Lower leg skin (tissue), 3 donors: ENCODE data around the gene KRT80.

Experiments
- POLR2A ChIP-seq, 2 donors: fragments of 450-650 bp; IDR thresholded peaks; one replicate each; pipeline ENCODE4 v1.6.1; 2016 to 2017; ENCODE audit warnings: antibody characterized with exemption in 2 of 2, mild to moderate bottlenecking in 1 of 2, moderate library complexity in 1 of 2
- TF ChIP-seq, protein P1 (sequence below), 3 donors: fragments of 450-650 bp; IDR thresholded peaks; one replicate each; pipeline ENCODE4 v1.5.1; 2016; ENCODE audit warnings: antibody characterized with exemption in 3 of 3, mild to moderate bottlenecking in 3 of 3, moderate library complexity in 2 of 3

DNA sequence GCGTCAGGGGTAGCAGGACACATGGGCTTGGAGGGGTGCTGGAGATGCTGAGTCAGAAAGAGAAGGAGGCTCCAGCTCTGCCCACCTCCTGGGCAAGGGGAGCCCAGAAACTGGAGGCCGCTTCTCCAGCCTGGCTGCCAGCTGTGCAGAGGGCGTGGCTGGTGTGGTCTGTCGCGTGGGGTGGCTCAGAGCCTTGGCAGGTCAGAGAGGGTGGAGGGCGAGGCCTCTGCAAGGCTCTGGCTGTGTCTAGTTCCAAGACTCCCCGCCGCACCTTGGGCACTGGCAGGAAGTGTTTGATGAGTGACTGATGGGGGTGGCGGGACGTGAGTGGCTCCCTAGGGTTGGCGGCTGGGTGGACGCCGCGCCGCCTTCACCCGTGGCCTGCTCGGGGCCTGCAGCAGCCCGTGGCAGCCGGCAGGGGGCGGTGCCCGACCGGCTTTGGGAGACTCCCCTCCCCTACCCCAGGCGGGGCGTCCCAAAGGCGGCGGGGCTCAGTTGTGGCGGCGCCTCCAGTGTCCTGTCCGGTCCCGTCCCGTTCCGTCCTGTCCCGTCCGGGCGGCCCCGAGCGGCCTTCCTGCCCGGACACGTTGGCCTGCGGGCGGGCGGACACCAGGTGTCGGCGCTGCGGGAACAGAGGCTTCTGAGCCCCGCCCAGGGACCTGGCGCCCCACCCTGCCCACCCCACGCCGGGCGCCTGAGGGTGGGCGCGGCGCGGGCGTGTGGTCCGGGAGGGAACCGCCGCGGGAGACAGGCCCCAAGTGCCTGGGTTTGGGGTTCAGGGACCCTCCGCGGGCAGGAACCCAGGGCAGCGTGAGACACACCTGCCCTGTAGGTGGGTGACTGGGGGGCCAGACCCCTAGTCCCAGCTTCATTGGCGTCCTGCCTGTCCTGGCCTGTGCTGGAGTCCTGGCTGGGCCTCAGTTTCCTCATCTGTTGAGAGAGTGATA is 39.7 kb downstream of the KRT80 start:
- TF ChIP-seq, protein P1, sequence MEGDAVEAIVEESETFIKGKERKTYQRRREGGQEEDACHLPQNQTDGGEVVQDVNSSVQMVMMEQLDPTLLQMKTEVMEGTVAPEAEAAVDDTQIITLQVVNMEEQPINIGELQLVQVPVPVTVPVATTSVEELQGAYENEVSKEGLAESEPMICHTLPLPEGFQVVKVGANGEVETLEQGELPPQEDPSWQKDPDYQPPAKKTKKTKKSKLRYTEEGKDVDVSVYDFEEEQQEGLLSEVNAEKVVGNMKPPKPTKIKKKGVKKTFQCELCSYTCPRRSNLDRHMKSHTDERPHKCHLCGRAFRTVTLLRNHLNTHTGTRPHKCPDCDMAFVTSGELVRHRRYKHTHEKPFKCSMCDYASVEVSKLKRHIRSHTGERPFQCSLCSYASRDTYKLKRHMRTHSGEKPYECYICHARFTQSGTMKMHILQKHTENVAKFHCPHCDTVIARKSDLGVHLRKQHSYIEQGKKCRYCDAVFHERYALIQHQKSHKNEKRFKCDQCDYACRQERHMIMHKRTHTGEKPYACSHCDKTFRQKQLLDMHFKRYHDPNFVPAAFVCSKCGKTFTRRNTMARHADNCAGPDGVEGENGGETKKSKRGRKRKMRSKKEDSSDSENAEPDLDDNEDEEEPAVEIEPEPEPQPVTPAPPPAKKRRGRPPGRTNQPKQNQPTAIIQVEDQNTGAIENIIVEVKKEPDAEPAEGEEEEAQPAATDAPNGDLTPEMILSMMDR (IDR thresholded peaks at IDR 0.05): peak in 1 of 3 donors; percentile 34
- no peak for TF ChIP-seq POLR2A (IDR thresholded peaks at IDR 0.05)
